Suprapubic skin (tissue), 3 donors: ENCODE data around the gene ULK4.

Experiments
- EP300 ChIP-seq: sonication (generic); formaldehyde crosslinking; IDR thresholded peaks from one replicate; pipeline ENCODE4 v1.6.1; 2017; ENCODE audit warnings: antibody characterized with exemption
- POLR2A ChIP-seq, 2 donors: fragments of 450-650 bp; IDR thresholded peaks; one replicate each; pipeline ENCODE4 v1.6.1; 2017; ENCODE audit warnings: antibody characterized with exemption in 2 of 2, mild to moderate bottlenecking in 2 of 2, moderate library complexity in 2 of 2
- TF ChIP-seq, protein P1 (sequence below), 2 donors: fragments of 200-600 bp in 1 of 2; fragments of 450-650 bp in 1 of 2; sonication (generic) in 1 of 2; IDR thresholded peaks; one replicate each; pipeline ENCODE4 v1.5.1; 2016 to 2019; ENCODE audit warnings: antibody characterized with exemption in 2 of 2, mild to moderate bottlenecking in 1 of 2, moderate library complexity in 1 of 2

GRCh38 chr3:41239587-41239986 lies 722.3 kb downstream of the ULK4 start:
- TF ChIP-seq, protein P1, sequence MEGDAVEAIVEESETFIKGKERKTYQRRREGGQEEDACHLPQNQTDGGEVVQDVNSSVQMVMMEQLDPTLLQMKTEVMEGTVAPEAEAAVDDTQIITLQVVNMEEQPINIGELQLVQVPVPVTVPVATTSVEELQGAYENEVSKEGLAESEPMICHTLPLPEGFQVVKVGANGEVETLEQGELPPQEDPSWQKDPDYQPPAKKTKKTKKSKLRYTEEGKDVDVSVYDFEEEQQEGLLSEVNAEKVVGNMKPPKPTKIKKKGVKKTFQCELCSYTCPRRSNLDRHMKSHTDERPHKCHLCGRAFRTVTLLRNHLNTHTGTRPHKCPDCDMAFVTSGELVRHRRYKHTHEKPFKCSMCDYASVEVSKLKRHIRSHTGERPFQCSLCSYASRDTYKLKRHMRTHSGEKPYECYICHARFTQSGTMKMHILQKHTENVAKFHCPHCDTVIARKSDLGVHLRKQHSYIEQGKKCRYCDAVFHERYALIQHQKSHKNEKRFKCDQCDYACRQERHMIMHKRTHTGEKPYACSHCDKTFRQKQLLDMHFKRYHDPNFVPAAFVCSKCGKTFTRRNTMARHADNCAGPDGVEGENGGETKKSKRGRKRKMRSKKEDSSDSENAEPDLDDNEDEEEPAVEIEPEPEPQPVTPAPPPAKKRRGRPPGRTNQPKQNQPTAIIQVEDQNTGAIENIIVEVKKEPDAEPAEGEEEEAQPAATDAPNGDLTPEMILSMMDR (IDR thresholded peaks at IDR 0.05): no peak
- TF ChIP-seq EP300: no peak
- TF ChIP-seq POLR2A (IDR thresholded peaks at IDR 0.05): no peak
